Measurements from ENCODE around the gene IL6R. TPM values are rescaled to one million over a fixed set of nuclear protein-coding genes. Genes with fewer than 3 reads are reported as not detected.

The IL6R gene
- polyA plus RNA-seq, 3 donors: 5.0 to 12.3 (median 7.8) TPM

Other genes with a start within 250 kb of the IL6R start
- gene TPM3, start 213.2 kb upstream of the IL6R start, polyA plus RNA-seq: 100 to 1,000 TPM in 2 of 3 donors, 10 to 100 TPM in 1; 68.2 to 233 (median 184) TPM
- gene CFAP141, start 199.0 kb upstream of the IL6R start, polyA plus RNA-seq: not detected
- 10 to 100 TPM; 35.8 to 70.9 (median 67.5) TPM for gene UBAP2L, start 184.4 kb upstream of the IL6R start, polyA plus RNA-seq
- gene HAX1, start 132.7 kb upstream of the IL6R start, polyA plus RNA-seq: 10 to 100 TPM; 79.8 to 96.7 (median 87.2) TPM
- gene AQP10, start 84.2 kb upstream of the IL6R start, polyA plus RNA-seq: under 1 TPM in 1 of 3 donors, not detected in 2; 0.07 TPM
- gene ATP8B2, start 79.8 kb upstream of the IL6R start, polyA plus RNA-seq: 10 to 100 TPM in 2 of 3 donors, 1 to 10 TPM in 1; 6.4 to 22.7 (median 14.5) TPM
- 10 to 100 TPM in 1 of 3 donors, 1 to 10 TPM in 2; 1.3 to 11.7 (median 7.7) TPM for gene TDRD10, start 96.9 kb downstream of the IL6R start, polyA plus RNA-seq
- gene SHE, start 97.1 kb downstream of the IL6R start, polyA plus RNA-seq: 10 to 100 TPM in 2 of 3 donors, 1 to 10 TPM in 1; 3.2 to 26.8 (median 19.3) TPM
- 10 to 100 TPM; 27.5 to 37.7 (median 32.1) TPM for gene UBE2Q1, start 153.3 kb downstream of the IL6R start, polyA plus RNA-seq
- gene CHRNB2, start 162.4 kb downstream of the IL6R start, polyA plus RNA-seq: under 1 TPM; under 0.01 to 0.38 (median 0.01) TPM
- gene ADAR, start 202.8 kb downstream of the IL6R start, polyA plus RNA-seq: 10 to 100 TPM; 24.2 to 39.6 (median 39.4) TPM

All from adipose tissue (tissue), 3 donors.